IPS-18c (cell line): ENCODE measurements around the gene SCYGR8.
"Not testable (repeated sequence)": the region's sequence is repeated elsewhere in the genome, so short reads cannot be mapped to it uniquely, and the experiment has no call there.

Experiments used
- H3K4me3 ChIP-seq: 2 replicates; pipeline ENCODE4 v1.7.0; 2013; ENCODE audit warnings: low read depth, mild to moderate bottlenecking, low read length, moderate library complexity; ENCODE audit not compliant: insufficient read depth
- H3K9me3 ChIP-seq: one replicate; pipeline ENCODE4 v1.6.1; 2013; ENCODE audit warnings: mild to moderate bottlenecking, low read length, moderate library complexity; ENCODE audit not compliant: control insufficient read depth, insufficient read depth

The SCYGR8 gene

GRCh38 chr2:227740705-227741104, 5.0 kb upstream of the SCYGR8 start:
- H3K9me3 ChIP-seq, H3K4me3 ChIP-seq: not testable (repeated sequence)

DNA sequence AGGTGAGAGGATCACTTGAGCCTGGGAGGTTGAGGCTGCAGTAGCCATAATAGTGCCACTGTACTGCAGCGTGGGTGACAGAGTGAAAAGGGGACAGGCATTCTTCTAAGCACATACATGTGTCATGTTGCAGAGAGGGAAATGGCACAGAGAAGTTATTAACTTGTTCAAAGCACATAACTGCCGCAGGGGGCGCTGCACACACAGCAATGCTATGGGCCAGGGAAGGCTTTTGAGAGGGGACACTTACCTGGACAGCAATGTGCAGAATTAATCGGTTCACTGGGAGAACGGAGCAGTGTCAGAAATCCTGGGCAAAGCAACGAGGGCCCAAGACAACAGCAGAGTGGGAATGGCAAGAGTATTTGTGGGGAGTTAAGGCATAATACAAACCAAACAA, 2.4 kb downstream of the SCYGR8 start:
- Histone ChIP-seq H3K9me3 (no peaks in the 10 kb centered on the region), H3K4me3 (no peak overlapping the region)

DNA sequence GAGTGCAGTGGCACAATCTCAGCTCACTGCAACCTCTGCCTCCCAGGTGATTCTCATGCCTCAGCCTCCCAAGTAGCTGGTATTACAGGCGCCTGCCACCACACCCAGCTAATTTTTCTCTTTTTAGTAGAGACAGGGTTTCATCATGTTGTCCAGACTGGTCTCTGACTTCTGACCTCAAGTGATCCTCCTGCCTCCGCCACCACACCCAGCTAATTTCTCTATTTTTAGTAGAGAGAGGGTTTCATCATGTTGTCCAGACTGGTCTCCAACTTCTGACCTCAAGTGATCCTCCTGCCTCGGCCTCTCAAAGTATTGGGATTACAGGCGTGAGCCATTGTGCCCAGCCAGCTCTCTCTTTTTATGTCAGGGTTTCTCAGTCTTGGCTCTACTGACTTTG, 10.6 kb downstream of the SCYGR8 start:
- H3K9me3 ChIP-seq, H3K4me3 ChIP-seq: not testable (repeated sequence)

- no peak overlapping the region for H3K4me3 ChIP-seq
- no peaks in the 10 kb centered on the region for H3K9me3 ChIP-seq
These were observed 13.9 kb downstream of the SCYGR8 start for GRCh38 chr2:227759411-227760118.

- H3K9me3 ChIP-seq: no peaks in the 10 kb centered on the region
- no peak overlapping the region for H3K4me3 ChIP-seq
These were observed 16.2 kb downstream of the SCYGR8 start for GRCh38 chr2:227761740-227762476.

- Histone ChIP-seq H3K9me3 (no peaks in the 10 kb centered on the region), H3K4me3 (no peak overlapping the region)
These were observed 20.2 kb downstream of the SCYGR8 start for GRCh38 chr2:227765788-227766372.

GRCh38 chr2:227766373-227766883, 20.7 kb downstream of the SCYGR8 start:
- Histone ChIP-seq H3K9me3 (no peaks in the 10 kb centered on the region), H3K4me3 (no peak overlapping the region)

- Histone ChIP-seq H3K9me3 (no peaks in the 10 kb centered on the region), H3K4me3 (no peak overlapping the region)
These were observed 22.1 kb downstream of the SCYGR8 start for GRCh38 chr2:227767830-227768229.

- Histone ChIP-seq H3K4me3 (no peak overlapping the region), H3K9me3 (no peaks in the 10 kb centered on the region)
These were observed 26.5 kb downstream of the SCYGR8 start for GRCh38 chr2:227772197-227772661.

- H3K9me3 ChIP-seq: no peaks in the 10 kb centered on the region
- H3K4me3 ChIP-seq: no peak overlapping the region
These were observed 27.2 kb downstream of the SCYGR8 start for GRCh38 chr2:227772932-227773331.

DNA sequence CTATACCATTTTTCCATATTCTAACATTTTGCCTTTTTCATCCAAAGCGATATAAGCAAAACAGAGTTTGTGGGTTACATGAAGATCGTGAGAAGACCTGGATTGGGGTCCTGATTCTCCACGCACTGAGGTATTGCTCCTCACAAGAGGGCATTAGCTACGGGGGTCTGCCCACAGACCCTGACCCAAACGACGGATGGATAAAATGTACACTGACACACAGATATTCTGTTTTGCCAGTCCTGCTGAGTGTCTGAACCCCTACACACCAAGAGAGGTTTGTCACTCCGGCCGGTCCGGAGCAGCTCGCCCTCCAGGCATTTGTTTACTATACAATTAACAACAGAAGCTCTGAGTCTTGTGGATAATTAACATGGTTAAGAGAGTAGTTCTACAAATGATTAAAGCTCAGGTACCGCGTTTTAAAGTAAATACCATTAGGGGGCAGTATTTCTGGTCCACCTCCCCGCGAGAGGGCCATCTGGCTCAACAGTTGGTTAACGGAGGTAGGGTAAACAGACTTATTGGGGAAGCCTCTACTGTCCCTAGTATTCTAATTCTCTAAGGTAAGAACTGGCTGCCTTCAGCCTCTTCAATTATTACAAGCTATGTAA, 28.4 kb downstream of the SCYGR8 start:
- Histone ChIP-seq H3K9me3 (no peaks in the 10 kb centered on the region), H3K4me3 (no peak overlapping the region)

DNA sequence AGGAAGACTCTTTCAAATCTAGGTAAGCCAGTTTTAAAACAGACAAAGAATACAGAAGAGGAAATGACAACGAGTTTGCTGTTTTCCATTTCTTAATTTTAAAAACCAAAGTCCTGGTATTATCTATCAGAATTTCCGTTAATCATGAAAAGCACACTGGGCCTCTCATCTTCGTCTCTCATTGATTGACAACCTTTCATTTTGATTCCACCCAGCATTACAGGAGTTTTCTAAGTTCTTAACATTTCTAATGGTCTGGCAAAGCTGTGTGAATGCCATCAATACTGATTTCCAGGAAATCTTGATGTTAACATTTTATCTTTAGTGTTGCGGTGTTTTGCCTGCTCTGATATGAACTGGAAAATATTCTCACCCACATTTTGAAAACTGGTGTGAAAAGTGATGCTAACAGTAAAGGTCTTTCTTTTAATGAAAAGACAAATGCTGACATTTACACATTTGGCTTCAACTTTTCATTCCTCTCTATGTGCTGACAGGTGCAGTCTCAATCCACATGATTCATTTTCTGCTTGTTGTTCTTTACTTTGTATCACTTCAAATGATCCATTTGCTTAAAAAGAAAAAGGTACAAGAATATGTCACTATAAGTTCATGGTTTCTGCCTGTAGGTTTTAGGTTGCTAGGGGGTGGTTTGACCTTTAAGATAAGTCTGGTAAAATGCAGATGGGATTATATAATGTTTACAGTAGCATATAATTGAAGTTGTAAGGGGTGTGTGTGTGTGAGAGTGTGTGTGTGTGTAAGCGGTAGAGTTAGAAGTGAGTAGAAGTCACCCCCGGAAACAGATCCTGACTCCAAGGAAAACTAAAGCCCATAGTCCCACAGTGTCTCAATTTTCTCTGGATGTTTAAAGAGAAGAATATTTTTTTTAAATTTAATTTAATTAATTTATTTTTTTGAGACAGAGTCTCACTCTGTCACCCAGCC, 29.5 kb downstream of the SCYGR8 start:
- no peaks in the 10 kb centered on the region for H3K9me3 ChIP-seq
- no peak overlapping the region for H3K4me3 ChIP-seq

DNA sequence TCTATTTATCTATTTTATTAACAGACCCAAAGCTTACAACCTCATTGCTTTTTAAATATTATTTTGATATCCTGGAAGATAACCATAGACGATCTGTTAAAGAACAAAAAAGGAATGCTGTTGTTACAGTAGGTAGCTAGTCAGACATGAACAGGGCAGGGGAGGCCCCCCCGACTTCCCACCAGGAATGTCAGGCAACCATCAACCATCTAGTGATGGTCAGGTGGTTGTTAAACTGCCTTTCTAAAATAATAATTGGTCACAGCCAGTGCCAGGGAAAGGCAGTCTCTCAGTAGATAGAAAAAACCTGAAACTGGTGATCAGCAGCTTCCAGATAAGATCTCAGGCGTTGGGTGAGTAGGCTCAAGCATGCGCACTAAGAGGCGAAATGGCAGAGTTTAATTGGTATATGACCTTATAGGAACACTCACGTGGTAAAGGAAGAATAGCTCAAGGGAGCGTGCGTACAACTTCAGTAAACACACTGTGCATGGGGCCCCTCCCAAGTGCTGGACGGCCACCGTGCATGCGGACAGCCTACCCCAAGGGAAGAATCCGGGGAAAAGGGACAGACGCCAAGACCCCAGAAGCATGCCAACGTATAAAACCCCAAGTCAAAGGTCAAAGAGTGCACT, 35.4 kb downstream of the SCYGR8 start:
- Histone ChIP-seq H3K4me3 (no peak overlapping the region), H3K9me3 (no peaks in the 10 kb centered on the region)

DNA sequence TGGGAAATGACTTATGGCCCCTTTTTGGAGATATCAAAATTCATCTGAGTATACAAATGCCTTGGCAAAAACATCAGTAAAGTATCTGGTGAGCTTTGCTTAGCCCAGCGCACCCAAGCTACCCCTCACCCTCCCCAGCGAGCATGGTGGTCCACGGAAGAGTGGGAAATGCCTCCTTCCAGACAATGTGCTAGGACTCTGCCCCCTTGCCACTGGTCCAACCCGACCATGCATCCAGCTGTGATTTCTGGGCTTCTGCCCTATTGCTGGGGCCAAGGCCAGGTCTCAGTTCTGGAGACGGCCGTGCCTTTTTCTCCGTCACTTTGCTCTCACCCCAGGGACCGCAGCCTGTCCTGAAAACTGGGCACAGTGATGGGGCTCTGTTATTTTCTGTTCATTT, 36.1 kb downstream of the SCYGR8 start:
- Histone ChIP-seq H3K4me3 (no peak overlapping the region), H3K9me3 (no peaks in the 10 kb centered on the region)

DNA sequence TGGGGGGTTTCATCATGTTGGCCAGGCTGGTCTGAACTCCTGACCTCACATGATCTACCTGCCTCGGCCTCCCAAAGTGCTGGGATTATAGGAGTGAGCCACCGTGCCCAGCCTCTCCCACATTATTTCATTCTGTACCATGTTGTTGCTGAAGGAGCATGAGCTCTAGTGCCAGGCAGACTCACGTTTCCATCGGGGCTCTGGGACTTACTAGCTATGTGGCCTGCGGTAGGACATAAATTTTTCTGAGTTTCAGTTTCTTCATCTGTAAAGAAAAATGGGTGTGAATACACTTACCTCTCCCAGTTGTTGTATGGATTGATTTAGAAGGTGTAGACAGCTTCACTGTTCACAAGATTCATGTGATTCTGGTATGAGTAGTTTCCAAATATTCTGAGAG, 37.1 kb downstream of the SCYGR8 start:
- H3K4me3 ChIP-seq: no peak overlapping the region
- no peaks in the 10 kb centered on the region for H3K9me3 ChIP-seq

DNA sequence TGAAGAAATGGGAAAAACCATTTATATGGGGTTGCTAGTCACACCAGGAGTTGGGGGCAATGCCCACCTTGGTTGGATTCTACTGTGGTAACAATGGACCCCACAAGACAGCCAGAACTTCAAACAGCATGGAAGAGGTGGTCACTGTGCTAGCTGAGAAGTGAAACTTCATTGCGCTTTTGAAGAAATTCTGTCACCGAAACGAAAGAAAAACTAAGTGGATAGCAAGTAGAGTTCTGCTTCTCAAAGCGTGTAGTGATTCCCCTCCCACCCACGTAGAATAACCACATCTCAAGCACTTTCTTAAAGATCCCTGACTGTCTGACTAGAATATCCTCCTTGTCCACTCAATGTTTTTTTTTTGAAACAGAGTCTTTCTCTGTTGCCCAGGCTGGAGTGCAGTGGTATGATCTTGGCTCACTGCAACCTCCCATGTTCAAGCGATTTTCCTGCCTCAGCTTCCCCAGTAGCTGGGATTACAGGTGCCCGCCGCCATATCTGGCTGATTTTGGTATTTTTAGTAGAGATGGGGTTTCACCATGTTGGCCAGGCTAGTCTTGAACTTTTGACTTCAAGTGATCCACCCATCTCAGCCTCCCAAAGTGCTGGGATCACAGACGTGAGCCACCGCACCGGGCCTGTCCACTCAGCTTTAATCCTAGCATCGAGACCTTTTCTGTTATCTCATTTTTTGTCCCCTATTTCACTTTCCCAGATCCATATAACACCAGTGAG, 37.9 kb downstream of the SCYGR8 start:
- Histone ChIP-seq H3K9me3 (no peaks in the 10 kb centered on the region), H3K4me3 (no peak overlapping the region)
